ENCODE measurements around the gene PDE6H. TPM values are rescaled to one million over a fixed set of nuclear protein-coding genes. Genes with fewer than 3 reads are reported as not detected.

Gene PDE6H
- total RNA-seq, 2 experiments from 2014 or later, result not detected

GRCh38 chr12:14931359-14931758 is 41.5 kb upstream of the PDE6H start:
- ChIA-PET POLR2A (interaction anchor here (1.0 to 1.3 kb wide), 4 partner anchors 10 to 160 kb away, joined by 3 read pairs; a partner anchor contains a TSS), CTCF (no interaction called here)
- intact Hi-C loops (cut with DNase I, micrococcal nuclease), result loop anchor here in 1 of 2 experiments (2.0 kb wide), 1 partner anchor 17 kb away; no protein-coding TSS in a partner anchor
- no peak for TF ChIP-seq CTCF (IDR thresholded peaks at IDR 0.05)
- H3K27me3 ChIP-seq (ENCODE audit: control insufficient read depth in 1 of 2, insufficient read depth in 2 of 2, low read length in 2 of 2), result no peaks in the 10 kb centered on the region
- H3K36me3 ChIP-seq (ENCODE audit: insufficient read depth, low read length), result peaks cover 89% of the 10 kb centered on the region
- H3K27ac ChIP-seq (ENCODE audit: low read depth in 1 of 2, low read length in 2 of 2), result no peak overlapping the region
- H3K36me3 Mint-ChIP-seq (ENCODE audit: low read depth), result peaks cover 88% of the 10 kb centered on the region
- no peaks in the 10 kb centered on the region for H3K4me1 ChIP-seq (ENCODE audit: insufficient read depth, low read length)
- DNase-seq, result no peak
- no peak overlapping the region for H3K27ac Mint-ChIP-seq
- H3K9me3 ChIP-seq (ENCODE audit: control insufficient read depth in 1 of 2, insufficient read depth in 1 of 2, low read length in 2 of 2), result no peaks in the 10 kb centered on the region
- H3K9me3 Mint-ChIP-seq, result no peaks in the 10 kb centered on the region
- H3K4me1 Mint-ChIP-seq (ENCODE audit: low read depth), result peaks cover 7% of the 10 kb centered on the region
- no peaks in the 10 kb centered on the region for H3K27me3 Mint-ChIP-seq
- H3K4me3 Mint-ChIP-seq, result no peak overlapping the region
- no peak overlapping the region for H3K4me3 ChIP-seq (ENCODE audit: low read length)
- ATAC-seq (ENCODE audit: poor library complexity), result no peak

- H3K9me3 Mint-ChIP-seq, result no peaks in the 10 kb centered on the region
- intact Hi-C loops (cut with DNase I, micrococcal nuclease), result loop anchor here in 1 of 2 experiments (2.0 kb wide), 1 partner anchor 17 kb away; no protein-coding TSS in a partner anchor
- Histone ChIP-seq H3K36me3 (ENCODE audit: insufficient read depth, low read length) (peaks cover 92% of the 10 kb centered on the region), H3K4me3 (ENCODE audit: low read length) (no peak overlapping the region), H3K27ac (ENCODE audit: low read depth in 1 of 2, low read length in 2 of 2) (no peak overlapping the region), H3K9me3 (ENCODE audit: control insufficient read depth in 1 of 2, insufficient read depth in 1 of 2, low read length in 2 of 2) (no peaks in the 10 kb centered on the region), H3K27me3 (ENCODE audit: control insufficient read depth in 1 of 2, insufficient read depth in 2 of 2, low read length in 2 of 2) (no peaks in the 10 kb centered on the region), H3K4me1 (ENCODE audit: insufficient read depth, low read length) (no peaks in the 10 kb centered on the region)
- CTCF ChIA-PET, result no interaction called here
- ATAC-seq (ENCODE audit: poor library complexity) (no peak), DNase-seq (no peak)
- H3K4me1 Mint-ChIP-seq (ENCODE audit: low read depth), result peaks cover 13% of the 10 kb centered on the region
- POLR2A ChIA-PET, result interaction anchor here (0.6 to 1.3 kb wide), 5 partner anchors 10 to 161 kb away, joined by 3 read pairs; a partner anchor contains a TSS
- H3K27ac Mint-ChIP-seq, result no peak overlapping the region
- H3K4me3 Mint-ChIP-seq, result no peak overlapping the region
- H3K27me3 Mint-ChIP-seq, result no peaks in the 10 kb centered on the region
- no peak for TF ChIP-seq CTCF (IDR thresholded peaks at IDR 0.05)
- H3K36me3 Mint-ChIP-seq (ENCODE audit: low read depth), result peaks cover 88% of the 10 kb centered on the region
Observed at GRCh38 chr12:14931791-14932560, 40.9 kb upstream of the PDE6H start.

GRCh38 chr12:14934511-14934910 is 38.3 kb upstream of the PDE6H start:
- Histone ChIP-seq H3K9me3 (ENCODE audit: control insufficient read depth in 1 of 2, insufficient read depth in 1 of 2, low read length in 2 of 2) (no peaks in the 10 kb centered on the region), H3K27me3 (ENCODE audit: control insufficient read depth in 1 of 2, insufficient read depth in 2 of 2, low read length in 2 of 2) (no peaks in the 10 kb centered on the region), H3K27ac (ENCODE audit: low read depth in 1 of 2, low read length in 2 of 2) (no peak overlapping the region), H3K4me1 (ENCODE audit: insufficient read depth, low read length) (peaks cover 17% of the 10 kb centered on the region), H3K4me3 (ENCODE audit: low read length) (no peak overlapping the region), H3K36me3 (ENCODE audit: insufficient read depth, low read length) (peaks cover 83% of the 10 kb centered on the region)
- Mint-ChIP-seq H3K27ac (no peak overlapping the region), H3K4me1 (ENCODE audit: low read depth) (peaks cover 38% of the 10 kb centered on the region), H3K27me3 (no peaks in the 10 kb centered on the region), H3K36me3 (ENCODE audit: low read depth) (peaks cover 91% of the 10 kb centered on the region), H3K9me3 (peaks cover 3% of the 10 kb centered on the region), H3K4me3 (no peak overlapping the region)
- intact Hi-C loops (cut with DNase I, micrococcal nuclease), result no loop called here
- POLR2A ChIA-PET, result interaction anchor here (0.6 to 3.1 kb wide), 4 partner anchors 10 to 131 kb away, joined by 3 to 9 read pairs (median 4); partner anchors contain the start of genes C12orf60 and WBP11
- ATAC-seq (ENCODE audit: poor library complexity) (no peak), DNase-seq (no peak)
- TF ChIP-seq CTCF (IDR thresholded peaks at IDR 0.05), result no peak
- CTCF ChIA-PET, result interaction anchor here (1.2 to 1.3 kb wide), 2 partner anchors 22 to 61 kb away, joined by 3 to 5 read pairs; no protein-coding TSS in a partner anchor
